ENCODE measurements around the gene USP17L13. TPM values are rescaled to one million over a fixed set of nuclear protein-coding genes. Genes with fewer than 3 reads are reported as not detected.

USP17L13 gene
- total RNA-seq, 2 donors from 2014 or later, result not detected

Other genes with a start within 250 kb of the USP17L13 start
- not detected for gene FAM90A26, start 54.5 kb upstream of the USP17L13 start, total RNA-seq
- not detected for gene USP17L10, start 14.2 kb upstream of the USP17L13 start, total RNA-seq
- not detected for gene USP17L11, start 9.5 kb upstream of the USP17L13 start, total RNA-seq
- gene USP17L12, start 4.7 kb upstream of the USP17L13 start, total RNA-seq, result not detected
- gene USP17L15, start 9.5 kb downstream of the USP17L13 start, total RNA-seq, result not detected
- not detected for gene USP17L17, start 19.0 kb downstream of the USP17L13 start, total RNA-seq
- not detected for gene USP17L18, start 23.7 kb downstream of the USP17L13 start, total RNA-seq
- not detected for gene USP17L19, start 28.5 kb downstream of the USP17L13 start, total RNA-seq
- not detected for gene USP17L20, start 33.2 kb downstream of the USP17L13 start, total RNA-seq
- not detected for gene USP17L21, start 38.0 kb downstream of the USP17L13 start, total RNA-seq
- gene USP17L22, start 42.7 kb downstream of the USP17L13 start, total RNA-seq, result not detected
- not detected for gene USP17L24, start 100.3 kb downstream of the USP17L13 start, total RNA-seq
- not detected for gene USP17L25, start 105.0 kb downstream of the USP17L13 start, total RNA-seq
- not detected for gene USP17L26, start 109.8 kb downstream of the USP17L13 start, total RNA-seq
- gene USP17L5, start 114.5 kb downstream of the USP17L13 start, total RNA-seq, result not detected
- gene USP17L27, start 119.3 kb downstream of the USP17L13 start, total RNA-seq, result not detected
- gene USP17L28, start 124.0 kb downstream of the USP17L13 start, total RNA-seq, result not detected
- not detected for gene USP17L29, start 128.7 kb downstream of the USP17L13 start, total RNA-seq
- not detected for gene USP17L30, start 138.2 kb downstream of the USP17L13 start, total RNA-seq
- not detected for gene DEFB131A, start 219.5 kb downstream of the USP17L13 start, total RNA-seq